B cell (primary cell): Measurements from ENCODE around the gene LLPH. TPM values are rescaled to one million over a fixed set of nuclear protein-coding genes. Genes with fewer than 3 reads are reported as not detected.

ENCODE experiments used
- ATAC-seq: fragments of 200-7000 bp; cut with Tn5 transposase; one replicate; pipeline ENCODE4 v1.10.0; 2021; ENCODE audit warnings: low read depth, mild to moderate bottlenecking, moderate number of reproducible peaks, moderate library complexity
- CTCF ChIA-PET: fragments of 350-600 bp; sonication (Branson Sonifier 250); formaldehyde crosslinking; loops from one replicate; lab custom pipeline; 2021; ENCODE audit warnings: antibody characterized with exemption, inconsistent platforms; lab: Charles Lee
- POLR2A ChIA-PET: fragments of 350-600 bp; sonication (Branson Sonifier 250); formaldehyde crosslinking; loops from one replicate; lab custom pipeline; 2021; ENCODE audit warnings: antibody characterized with exemption; lab: Charles Lee
- DNase-seq: peaks from one replicate; pipeline ENCODE4 v3.0.0; 2013
- H2AFZ ChIP-seq: 2 replicates; pipeline ENCODE4 v1.6.1; 2012; ENCODE audit warnings: mild to moderate bottlenecking, low read depth, low read length; ENCODE audit not compliant: insufficient read depth, poor library complexity, severe bottlenecking
- H3K27ac ChIP-seq, 2 donors: 1 replicate in 1 of 2; 2 replicates in 1 of 2; pipeline ENCODE4 v1.5.1; 2012 to 2013; ENCODE audit warnings: low read length in 2 of 2, mild to moderate bottlenecking in 2 of 2, moderate library complexity in 1 of 2
- H3K27me3 ChIP-seq, 4 experiments: fragments of 200-600 bp in 1 of 4; sonication (generic) in 1 of 4; replicated peaks in 1 of 4; 1 replicate in 2 of 4; 2 replicates in 2 of 4; pipeline versions ENCODE4 v1.6.1 to v1.7.0; 2013 to 2016; ENCODE audit warnings: low read length in 3 of 4, mild to moderate bottlenecking in 2 of 4, mixed read lengths in 1 of 4, moderate library complexity in 1 of 4; ENCODE audit not compliant: insufficient read depth in 4 of 4, control insufficient read depth in 3 of 4; ENCODE audit errors: control extremely low read depth in 1 of 4
- H3K36me3 ChIP-seq, 2 experiments: replicated peaks in 1 of 2; 1 replicate in 1 of 2; 2 replicates in 1 of 2; pipeline versions ENCODE4 v1.6.1 to v1.7.1; 2013; ENCODE audit warnings: low read length in 1 of 2; ENCODE audit not compliant: insufficient read depth in 2 of 2, control insufficient read depth in 1 of 2; ENCODE audit errors: control extremely low read depth in 1 of 2, extremely low read depth in 1 of 2
- H3K4me1 ChIP-seq, 2 donors: fragments of 200-600 bp in 1 of 2; sonication (generic) in 1 of 2; 1 replicate in 1 of 2; 2 replicates in 1 of 2; pipeline versions ENCODE4 v1.5.1 to v1.6.1; 2013 to 2017; ENCODE audit warnings: low read length in 2 of 2; ENCODE audit not compliant: control insufficient read depth in 2 of 2, insufficient read depth in 2 of 2
- H3K4me2 ChIP-seq: replicated peaks from 2 replicates; pipeline ENCODE3; 2012; ENCODE audit warnings: mild to moderate bottlenecking, low read depth, low read length; ENCODE audit not compliant: poor library complexity, severe bottlenecking
- H3K4me3 ChIP-seq, 5 experiments: fragments of 200-600 bp in 1 of 5; sonication (generic) in 1 of 5; 1 replicate in 3 of 5; 2 replicates in 2 of 5; pipeline versions ENCODE4 v1.5.1 to v1.7.0; 2011 to 2016; ENCODE audit warnings: low read length in 4 of 5, mild to moderate bottlenecking in 4 of 5, low read depth in 2 of 5, control low read depth in 1 of 5, moderate library complexity in 1 of 5; ENCODE audit not compliant: insufficient read depth in 1 of 5; ENCODE audit errors: control extremely low read depth in 1 of 5, extremely low read depth in 1 of 5
- H3K79me2 ChIP-seq: fragments of 200-600 bp; sonication (generic); one replicate; pipeline ENCODE4 v1.6.0; 2016; ENCODE audit warnings: low read length; ENCODE audit not compliant: control insufficient read depth, insufficient read depth
- H3K9ac ChIP-seq: fragments of 200-600 bp; sonication (generic); 2 replicates; pipeline ENCODE4 v1.6.1; 2017; ENCODE audit warnings: mild to moderate bottlenecking, low read length, moderate library complexity
- H3K9me3 ChIP-seq, 3 donors: one replicate each; pipeline versions ENCODE4 v1.6.1 to v1.7.1; 2013; ENCODE audit warnings: low read length in 2 of 3; ENCODE audit not compliant: control insufficient read depth in 2 of 3, insufficient read depth in 1 of 3; ENCODE audit errors: control extremely low read depth in 1 of 3
- H4K20me1 ChIP-seq: 2 replicates; pipeline ENCODE4 v1.6.0; 2012; ENCODE audit warnings: mild to moderate bottlenecking, low read length; ENCODE audit not compliant: insufficient read depth, control insufficient read depth, poor library complexity, severe bottlenecking
- H3K27ac Mint-ChIP-seq: one replicate; pipeline ENCODE4 v1.8.0; 2021; ENCODE audit warnings: mixed read lengths
- H3K27me3 Mint-ChIP-seq: one replicate; pipeline ENCODE4 v1.8.0; 2021; ENCODE audit warnings: mixed read lengths
- H3K4me1 Mint-ChIP-seq: one replicate; pipeline ENCODE4 v1.8.0; 2021; ENCODE audit warnings: mixed read lengths
- H3K4me3 Mint-ChIP-seq: one replicate; pipeline ENCODE4 v1.8.0; 2021; ENCODE audit warnings: mixed read lengths
- H3K9me3 Mint-ChIP-seq: one replicate; pipeline ENCODE4 v1.8.0; 2022; ENCODE audit warnings: mixed read lengths; ENCODE audit not compliant: insufficient read depth
- EZH2 ChIP-seq: IDR thresholded peaks from 2 replicates; pipeline ENCODE4 v1.6.1; 2012; ENCODE audit warnings: borderline replicate concordance, low read depth, mild to moderate bottlenecking, moderate library complexity, low read length; ENCODE audit not compliant: insufficient read depth, poor library complexity, severe bottlenecking
- WGBS: methylation state at CpG from one replicate; pipeline ENCODE4 v1.1.5; 2013; ENCODE audit warnings: missing lambda C conversion rate; ENCODE audit not compliant: insufficient coverage; 5-methylcytosine and 5-hydroxymethylcytosine counted together
- intact Hi-C: fragments of 100-400 bp; cut with micrococcal nuclease; formaldehyde crosslinking; loops from one replicate; pipeline ENCODE4 v1.10.0; 2022
- polyA plus RNA-seq: library from polyadenylated mRNA; depleted of rRNA; stranded (reverse); fragments of >200 nt; gene quantifications from 2 replicates; pipeline ENCODE4 v1.2.3, GENCODE V29; 2012
- total RNA-seq, 2 donors: library from RNA; stranded (reverse); fragments of 120-200 nt in 1 of 2; gene quantifications; 1 replicate in 1 of 2; 2 replicates in 1 of 2; pipeline versions ENCODE4 v1.2.3 to v1.2.4, GENCODE V29; 2013 to 2022
- TF ChIP-seq, protein P1 (sequence below): fragments of 200-600 bp; IDR thresholded peaks from one replicate; pipeline ENCODE4 v1.8.0; 2022; ENCODE audit warnings: antibody characterized with exemption, mild to moderate bottlenecking

LLPH gene
- total and polyA plus RNA-seq, 2 donors (not counting 1 experiment from before 2014, with no cell fraction given) = 2.1 to 23.4 TPM

DNA sequence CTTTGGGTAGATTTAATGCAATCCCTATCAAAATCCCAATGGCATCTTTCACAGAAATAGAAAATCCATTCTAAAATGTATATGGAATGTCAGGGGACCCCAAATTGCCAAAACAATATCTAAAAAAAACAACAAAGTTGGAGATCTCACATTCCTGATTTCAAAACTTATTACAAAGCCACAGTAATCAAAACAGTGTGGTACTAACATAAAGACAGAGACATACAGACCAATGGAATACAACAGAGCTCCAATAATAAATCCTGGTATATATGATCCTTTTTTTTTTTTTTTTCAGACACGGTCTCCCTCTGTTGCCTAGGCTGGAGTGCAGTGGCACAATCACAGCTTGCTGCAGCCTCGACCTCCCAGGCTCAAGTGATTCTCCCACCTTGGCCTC, 34.6 kb upstream of the LLPH start:
- H3K27ac ChIP-seq = no peak overlapping the region
- Mint-ChIP-seq H3K27me3 (no peaks in the 10 kb centered on the region), H3K9me3 (no peaks in the 10 kb centered on the region), H3K4me3 (no peak overlapping the region), H3K27ac (no peak overlapping the region), H3K4me1 (peaks cover 60% of the 10 kb centered on the region)
- H3K4me3 ChIP-seq = no peak overlapping the region
- peaks cover 34 to 44% of the 10 kb centered on the region in 2 donors for H3K4me1 ChIP-seq
- no peak overlapping the region for H2AFZ ChIP-seq
- H3K9ac ChIP-seq = no peak overlapping the region
- DNase-seq (no peak), ATAC-seq (no peak)
- POLR2A ChIA-PET = no interaction called here
- CTCF ChIA-PET = no interaction called here
- no peaks in the 10 kb centered on the region for H3K27me3 ChIP-seq
- H4K20me1 ChIP-seq = peaks cover 52% of the 10 kb centered on the region
- intact Hi-C loops = no loop called here
- H3K4me2 ChIP-seq = no peak overlapping the region
- peaks cover 0 to 11% (median 0%) of the 10 kb centered on the region in 3 donors for H3K9me3 ChIP-seq
- peaks cover 0 to 20% of the 10 kb centered on the region in 2 experiments for H3K36me3 ChIP-seq
- peaks cover 95% of the 10 kb centered on the region for H3K79me2 ChIP-seq
- TF ChIP-seq, protein P1, sequence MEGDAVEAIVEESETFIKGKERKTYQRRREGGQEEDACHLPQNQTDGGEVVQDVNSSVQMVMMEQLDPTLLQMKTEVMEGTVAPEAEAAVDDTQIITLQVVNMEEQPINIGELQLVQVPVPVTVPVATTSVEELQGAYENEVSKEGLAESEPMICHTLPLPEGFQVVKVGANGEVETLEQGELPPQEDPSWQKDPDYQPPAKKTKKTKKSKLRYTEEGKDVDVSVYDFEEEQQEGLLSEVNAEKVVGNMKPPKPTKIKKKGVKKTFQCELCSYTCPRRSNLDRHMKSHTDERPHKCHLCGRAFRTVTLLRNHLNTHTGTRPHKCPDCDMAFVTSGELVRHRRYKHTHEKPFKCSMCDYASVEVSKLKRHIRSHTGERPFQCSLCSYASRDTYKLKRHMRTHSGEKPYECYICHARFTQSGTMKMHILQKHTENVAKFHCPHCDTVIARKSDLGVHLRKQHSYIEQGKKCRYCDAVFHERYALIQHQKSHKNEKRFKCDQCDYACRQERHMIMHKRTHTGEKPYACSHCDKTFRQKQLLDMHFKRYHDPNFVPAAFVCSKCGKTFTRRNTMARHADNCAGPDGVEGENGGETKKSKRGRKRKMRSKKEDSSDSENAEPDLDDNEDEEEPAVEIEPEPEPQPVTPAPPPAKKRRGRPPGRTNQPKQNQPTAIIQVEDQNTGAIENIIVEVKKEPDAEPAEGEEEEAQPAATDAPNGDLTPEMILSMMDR = no peak
- TF ChIP-seq EZH2 = no peak
- WGBS = no CpG with 5 or more reads among the region's 2 CpGs

DNA sequence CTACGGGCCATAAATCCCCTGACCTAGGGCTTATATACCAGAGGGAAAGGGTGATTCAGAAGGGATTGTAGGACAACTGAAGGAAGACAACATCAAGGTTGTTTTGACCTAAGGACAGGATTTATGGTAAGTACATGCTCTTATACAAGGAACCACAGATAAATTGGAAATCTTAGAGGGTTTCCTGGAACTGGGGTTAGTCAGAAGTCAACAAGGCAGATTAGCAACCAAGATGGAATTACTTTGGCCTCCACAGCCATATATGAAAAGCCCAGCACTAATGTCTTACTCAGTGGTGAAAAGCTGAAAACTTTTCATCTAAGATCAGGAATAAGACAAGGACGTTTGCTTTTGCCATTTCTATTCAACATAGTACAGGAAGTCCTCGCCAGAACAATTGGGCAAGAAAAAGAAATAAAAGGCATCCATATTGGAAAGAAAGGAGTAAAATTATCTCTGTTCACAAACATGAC, 33.8 kb upstream of the LLPH start:
- ATAC-seq (no peak), DNase-seq (no peak)
- Histone ChIP-seq H3K79me2 (peaks cover 99% of the 10 kb centered on the region), H3K4me2 (no peak overlapping the region), H2AFZ (no peak overlapping the region), H3K36me3 (peaks cover 5 to 28% of the 10 kb centered on the region in 2 experiments), H3K9me3 (peaks cover 0 to 11% (median 0%) of the 10 kb centered on the region in 3 donors), H3K4me3 (no peak overlapping the region), H3K9ac (no peak overlapping the region), H3K27me3 (no peaks in the 10 kb centered on the region), H3K4me1 (peaks cover 34 to 47% of the 10 kb centered on the region in 2 donors), H4K20me1 (peaks cover 60% of the 10 kb centered on the region), H3K27ac (peak overlapping the region in 1 of 2 donors; percentile 53)
- H3K9me3 Mint-ChIP-seq = no peaks in the 10 kb centered on the region
- no peak overlapping the region for H3K4me3 Mint-ChIP-seq
- H3K4me1 Mint-ChIP-seq = peaks cover 65% of the 10 kb centered on the region
- POLR2A ChIA-PET = no interaction called here
- intact Hi-C loops = no loop called here
- TF ChIP-seq EZH2 = no peak
- H3K27me3 Mint-ChIP-seq = no peaks in the 10 kb centered on the region
- H3K27ac Mint-ChIP-seq = no peak overlapping the region
- CTCF ChIA-PET = no interaction called here
- 100% methylated on average over 1 of the region's 3 CpGs for WGBS
